ENCODE results near the gene STBD1.
"Not testable (repeated sequence)": the region's sequence is repeated elsewhere in the genome, so short reads cannot be mapped to it uniquely, and the experiment has no call there.

Gene STBD1

GRCh38 chr4:76326515-76326914, 20.0 kb downstream of the STBD1 start:
- no peak for DNase-seq

DNA sequence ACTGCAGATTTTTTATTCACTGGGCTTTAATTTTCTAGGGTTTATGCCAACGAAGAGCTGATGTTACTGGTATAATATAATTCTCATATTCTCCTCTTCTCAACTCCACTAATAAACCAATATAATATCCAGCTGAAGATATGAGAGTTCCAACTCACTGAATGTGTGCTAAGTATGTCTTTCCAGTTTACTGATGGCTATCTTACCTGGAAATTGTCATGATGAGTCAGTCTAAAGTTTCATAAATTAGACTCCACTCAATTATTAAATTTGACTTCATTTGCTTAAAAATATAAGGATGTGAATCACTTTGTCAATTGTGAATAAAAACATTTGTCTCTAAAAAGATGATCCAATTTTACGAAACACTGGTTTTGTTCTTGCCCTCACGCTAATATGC, 28.4 kb downstream of the STBD1 start:
- DNase-seq: no peak

- no peak for DNase-seq
Measured at GRCh38 chr4:76339364-76339763, 32.8 kb downstream of the STBD1 start.

- no peak for DNase-seq
Measured at GRCh38 chr4:76341063-76341462, 34.5 kb downstream of the STBD1 start.

- no peak for DNase-seq
Measured at GRCh38 chr4:76342191-76342590, 35.7 kb downstream of the STBD1 start.

- no peak for DNase-seq
Measured at GRCh38 chr4:76342803-76343202, 36.3 kb downstream of the STBD1 start.

DNA sequence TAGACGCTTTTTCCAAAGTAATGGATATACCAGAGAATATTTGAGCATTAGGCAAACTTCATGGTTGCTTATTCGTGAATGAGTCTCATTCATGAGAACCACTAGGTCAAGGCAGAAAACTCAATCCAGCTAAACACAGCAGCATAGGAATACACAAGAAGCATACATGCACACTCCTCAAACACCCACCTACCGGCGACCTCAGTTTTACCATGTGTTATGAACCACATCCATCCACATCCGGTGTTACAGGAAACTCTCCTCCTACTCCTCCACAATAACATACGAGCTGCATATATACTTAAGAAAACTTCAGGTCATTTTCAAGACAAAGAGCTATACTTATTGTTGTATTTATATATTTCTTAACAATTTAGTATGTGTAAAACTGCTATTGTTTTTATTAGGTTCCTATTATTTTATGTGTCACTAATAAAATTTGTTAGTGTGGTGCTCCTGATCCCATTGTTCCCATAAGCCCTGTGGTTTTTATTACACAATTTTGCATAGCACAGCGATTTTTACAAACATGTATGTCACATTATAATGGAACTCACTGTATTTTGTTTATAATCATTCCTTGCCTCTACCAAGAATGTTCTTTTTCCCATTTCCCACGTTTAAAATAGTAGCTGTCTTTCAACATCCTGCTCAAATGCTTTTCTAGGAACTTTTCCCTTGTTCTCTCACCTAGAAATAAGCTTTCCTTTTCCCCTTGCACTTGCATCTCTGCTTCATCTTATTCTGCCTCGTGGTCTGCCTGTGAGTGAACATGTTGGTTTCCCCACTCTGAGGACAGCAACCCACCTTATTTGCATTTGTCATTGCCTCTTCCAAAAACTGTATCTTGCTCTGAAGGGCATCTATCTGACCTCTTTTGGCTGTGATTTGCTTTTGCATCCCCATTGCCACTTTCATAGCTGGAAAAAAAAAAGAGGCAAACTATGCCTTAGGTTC, 48.3 kb downstream of the STBD1 start:
- DNase-seq: no peak

DNA sequence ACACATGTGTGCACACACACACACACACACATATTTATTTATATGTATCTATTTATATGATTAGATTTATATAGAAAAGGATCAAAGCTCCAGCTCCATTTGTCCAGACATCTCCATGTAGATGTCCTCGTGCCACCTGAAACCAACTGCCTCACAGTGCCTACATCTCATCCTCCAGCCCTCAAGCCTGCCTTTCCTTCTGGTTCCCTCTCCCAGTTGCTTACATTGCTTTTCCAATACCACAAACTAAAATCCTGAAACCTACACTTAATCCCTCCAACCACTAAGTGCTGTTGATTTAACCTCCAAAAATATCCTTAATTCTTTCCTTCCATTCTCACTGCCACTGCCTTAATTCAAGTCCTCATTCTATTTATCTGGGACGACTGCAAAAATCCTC, 51.4 kb downstream of the STBD1 start:
- DNase-seq: no peak

DNA sequence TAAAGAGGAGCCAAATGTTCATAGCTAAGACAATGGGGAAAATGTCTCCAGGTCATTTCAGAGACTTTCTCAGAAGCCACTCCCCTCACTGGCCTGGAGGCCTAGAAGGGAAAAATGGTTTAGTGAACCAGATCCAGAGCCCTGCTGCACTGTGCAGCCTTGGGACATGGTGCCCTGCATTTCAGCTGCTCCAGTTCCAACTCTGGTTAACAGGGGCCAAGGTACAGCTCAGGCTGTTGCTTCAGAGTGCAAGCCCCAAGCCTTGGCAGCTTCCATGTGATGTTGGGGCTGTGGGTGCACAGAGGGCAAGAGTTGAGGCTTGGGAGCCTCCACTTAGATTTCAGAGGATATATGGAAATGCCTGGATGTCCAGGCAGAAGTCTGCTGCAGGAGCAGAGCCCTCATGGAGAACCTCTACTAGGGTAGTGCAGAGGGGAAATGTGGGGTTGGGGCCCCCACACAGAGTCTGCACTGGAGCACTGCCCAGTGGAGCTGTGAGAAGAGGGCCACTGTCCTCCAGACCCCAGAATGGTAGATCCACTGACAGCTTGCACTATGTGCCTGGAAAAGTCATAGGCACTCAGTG, 53.4 kb downstream of the STBD1 start:
- not testable (repeated sequence) for DNase-seq

All from NCI-H1694 (cell line).